Pulmonary artery endothelial cell (primary cell): ENCODE data around the gene E2F1. TPM values are rescaled to one million over a fixed set of nuclear protein-coding genes. Genes with fewer than 3 reads are reported as not detected.
"Not testable (repeated sequence)": the region's sequence is repeated elsewhere in the genome, so short reads cannot be mapped to it uniquely, and the experiment has no call there.

ENCODE experiments used
- DNase-seq: peaks from one replicate; pipeline ENCODE4 v3.0.0-alpha.2; 2011; ENCODE audit warnings: low read depth, low spot score
- total RNA-seq: library from RNA; depleted of rRNA; stranded (reverse); fragments of >200 nt; gene quantifications from 2 replicates; pipeline ENCODE4 v1.2.3, GENCODE V29; 2014

The E2F1 gene
- total RNA-seq, 1 donor from 2014 or later, result 14.1 TPM

- no peak for DNase-seq
These were observed 25.2 kb upstream of the E2F1 start for GRCh38 chr20:33711446-33711738.

GRCh38 chr20:33710681-33711445, 24.7 kb upstream of the E2F1 start:
- no peak for DNase-seq

DNA sequence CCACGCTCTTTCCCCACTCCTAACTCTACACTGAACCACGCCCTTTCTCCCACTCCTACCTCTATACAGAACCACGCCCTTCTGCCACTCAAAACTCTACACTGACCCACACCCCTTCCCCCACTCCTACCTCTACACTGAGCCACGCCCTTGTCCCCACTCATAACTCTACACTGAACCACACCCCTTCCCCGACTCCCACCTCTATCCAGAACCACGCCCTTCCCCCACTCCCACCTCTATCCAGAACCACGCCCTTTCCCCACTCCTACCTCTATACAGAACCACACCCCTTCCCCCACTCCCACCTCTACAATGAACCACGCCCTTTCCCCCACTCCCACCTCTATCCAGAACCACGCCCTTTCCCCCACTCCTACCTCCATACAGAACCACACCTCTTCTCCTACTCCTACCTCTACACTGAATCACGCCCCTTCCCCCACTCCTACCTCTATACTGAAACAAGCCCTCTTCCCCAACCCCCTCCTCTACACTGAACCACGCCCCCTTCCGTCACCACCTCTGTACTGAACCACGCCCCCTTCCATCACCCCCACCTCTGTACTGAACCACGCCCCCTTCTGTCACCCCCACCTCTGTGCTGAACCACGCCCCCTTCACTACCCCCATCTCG, 23.8 kb upstream of the E2F1 start:
- DNase-seq, result no peak

DNA sequence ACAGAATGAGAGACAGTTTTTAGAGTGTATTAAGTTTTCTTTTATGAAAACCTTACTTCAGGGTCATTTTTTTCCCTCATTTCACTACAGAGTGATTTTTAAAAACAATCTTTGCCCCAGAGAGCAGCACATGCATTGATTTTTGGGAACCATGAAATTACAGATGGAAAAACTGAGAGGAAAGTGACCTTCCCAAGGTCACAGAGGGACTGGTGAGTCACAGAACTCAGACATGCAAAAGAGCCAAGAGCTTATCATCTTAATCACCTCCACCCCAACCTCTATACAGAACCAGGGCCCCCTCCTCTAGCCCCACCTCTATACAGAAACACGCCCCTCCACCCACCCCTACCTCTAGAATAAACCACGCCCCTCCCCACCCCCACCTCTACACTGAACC, 23.2 kb upstream of the E2F1 start:
- DNase-seq, result no peak

DNA sequence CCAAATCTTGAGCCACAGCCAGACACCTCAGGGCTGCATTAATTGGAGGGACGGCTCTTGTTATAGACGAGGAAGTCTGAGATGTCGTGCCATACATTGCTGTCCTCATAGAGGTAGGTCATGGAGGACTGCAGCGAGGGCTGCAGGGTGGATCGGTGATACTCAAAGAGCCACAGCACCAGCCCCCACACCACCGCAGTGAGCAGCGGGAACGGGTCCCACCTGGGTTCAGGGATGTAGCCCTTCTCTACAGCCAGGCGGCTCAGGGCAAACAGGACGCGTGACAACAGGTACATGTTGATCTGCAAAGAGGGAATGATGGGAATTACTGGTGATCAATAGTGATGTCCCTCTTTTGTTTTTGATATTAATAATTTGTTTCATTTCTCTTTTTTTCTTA, 21.5 kb upstream of the E2F1 start:
- no peak for DNase-seq

- no peak for DNase-seq
These were observed 18.2 kb upstream of the E2F1 start for GRCh38 chr20:33704197-33704924.

- DNase-seq, result no peak
These were observed 17.4 kb upstream of the E2F1 start for GRCh38 chr20:33703498-33704137.

- no peak for DNase-seq
These were observed 16.7 kb upstream of the E2F1 start for GRCh38 chr20:33702861-33703260.

DNA sequence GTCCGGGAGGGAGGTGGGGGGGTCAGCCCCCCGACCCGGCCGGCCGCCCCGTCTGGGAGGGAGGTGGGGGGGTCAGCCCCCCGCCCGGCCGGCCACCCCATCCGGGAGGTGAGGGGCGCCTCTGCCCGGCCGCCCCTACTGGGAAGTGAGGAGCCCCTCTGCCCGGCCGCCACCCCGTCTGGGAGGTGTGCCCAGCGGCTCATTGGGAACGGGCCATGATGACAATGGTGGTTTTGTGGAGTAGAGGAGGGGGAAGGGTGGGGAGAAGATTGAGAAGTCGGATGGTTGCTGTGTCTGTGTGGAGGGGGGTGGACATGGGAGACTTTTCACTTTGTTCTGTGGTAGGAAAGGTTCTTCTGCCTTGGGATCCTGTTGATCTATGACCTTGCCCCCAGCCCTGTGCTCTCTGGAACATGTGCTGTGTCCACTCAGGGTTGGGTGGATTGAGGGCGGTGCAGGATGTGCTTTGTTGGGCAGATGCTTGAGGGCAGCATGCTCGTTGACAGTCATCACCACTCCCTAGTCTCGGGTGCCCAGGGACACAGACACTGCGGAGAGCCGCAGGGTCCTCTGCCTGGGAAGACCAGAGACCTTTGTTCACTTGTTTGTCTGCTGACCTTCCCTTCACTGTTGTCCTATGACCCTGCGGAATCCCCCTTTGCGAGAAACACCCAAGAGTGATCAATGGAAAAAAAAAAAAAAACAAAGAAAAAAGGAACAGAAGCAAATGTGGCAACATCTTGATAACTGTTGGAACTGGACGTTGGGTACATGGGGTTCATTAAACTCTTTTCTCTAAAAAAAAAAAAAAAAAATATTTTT, 15.7 kb upstream of the E2F1 start:
- DNase-seq, result no peak

- not testable (repeated sequence) for DNase-seq
These were observed 14.7 kb upstream of the E2F1 start for GRCh38 chr20:33700696-33701441.

DNA sequence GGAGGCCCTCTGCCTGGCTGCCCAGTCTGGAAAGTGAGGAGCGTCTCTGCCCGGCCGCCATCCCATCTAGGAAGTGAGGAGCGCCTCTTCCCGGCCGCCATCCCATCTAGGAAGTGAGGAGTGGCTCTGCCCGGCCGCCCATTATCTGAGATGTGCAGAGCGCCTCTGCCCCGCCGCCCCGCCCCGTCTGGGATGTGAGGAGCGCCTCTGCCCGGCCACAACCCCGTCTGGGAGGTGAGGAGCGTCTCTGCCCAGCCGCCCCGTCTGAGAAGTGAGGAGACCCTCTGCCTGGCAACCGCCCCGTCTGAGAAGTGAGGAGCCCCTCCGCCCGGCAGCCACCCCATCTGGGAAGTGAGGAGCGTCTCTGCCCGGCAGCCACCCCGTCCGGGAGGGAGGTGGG, 12.8 kb upstream of the E2F1 start:
- DNase-seq, result not testable (repeated sequence)

- no peak for DNase-seq
These were observed 10.9 kb upstream of the E2F1 start for GRCh38 chr20:33697129-33697528.

DNA sequence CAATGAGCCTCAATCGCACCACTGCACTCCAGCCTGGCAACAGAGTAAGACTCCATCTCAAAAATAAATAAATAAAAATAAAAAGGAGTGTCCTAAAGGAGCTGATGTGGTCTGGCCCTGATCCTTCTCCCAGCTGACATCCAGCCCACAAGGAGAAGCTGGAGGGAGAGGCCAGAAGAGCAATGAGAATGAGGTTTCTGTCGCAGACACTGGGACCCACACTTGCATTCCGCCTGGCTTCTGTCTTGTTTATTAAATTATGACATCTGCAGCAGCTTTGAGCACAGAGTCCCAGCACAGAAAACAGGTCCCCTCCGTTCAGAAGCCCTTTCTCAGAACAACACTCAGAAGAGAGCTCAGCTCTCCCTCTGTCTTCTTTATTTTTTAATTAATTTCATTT, 10.3 kb upstream of the E2F1 start:
- DNase-seq, result no peak

DNA sequence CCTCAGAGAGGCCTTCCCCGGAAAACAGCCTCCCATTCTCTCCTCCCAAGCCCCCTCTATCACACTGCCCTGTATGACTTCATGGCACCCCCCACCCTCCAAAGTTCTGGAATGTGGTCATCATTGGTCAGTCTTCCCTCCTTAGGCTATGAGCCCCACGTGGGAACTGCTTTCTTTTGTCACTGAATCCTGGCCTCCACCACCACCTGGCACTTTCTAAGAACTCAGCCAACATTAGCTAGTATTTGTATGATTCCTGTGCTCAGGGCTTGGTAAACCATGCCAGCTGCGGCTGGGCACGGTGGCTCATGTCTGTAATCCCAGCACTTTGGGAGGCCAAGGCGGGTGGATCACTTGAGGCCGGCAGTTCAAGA, 8.4 kb upstream of the E2F1 start:
- no peak for DNase-seq

DNA sequence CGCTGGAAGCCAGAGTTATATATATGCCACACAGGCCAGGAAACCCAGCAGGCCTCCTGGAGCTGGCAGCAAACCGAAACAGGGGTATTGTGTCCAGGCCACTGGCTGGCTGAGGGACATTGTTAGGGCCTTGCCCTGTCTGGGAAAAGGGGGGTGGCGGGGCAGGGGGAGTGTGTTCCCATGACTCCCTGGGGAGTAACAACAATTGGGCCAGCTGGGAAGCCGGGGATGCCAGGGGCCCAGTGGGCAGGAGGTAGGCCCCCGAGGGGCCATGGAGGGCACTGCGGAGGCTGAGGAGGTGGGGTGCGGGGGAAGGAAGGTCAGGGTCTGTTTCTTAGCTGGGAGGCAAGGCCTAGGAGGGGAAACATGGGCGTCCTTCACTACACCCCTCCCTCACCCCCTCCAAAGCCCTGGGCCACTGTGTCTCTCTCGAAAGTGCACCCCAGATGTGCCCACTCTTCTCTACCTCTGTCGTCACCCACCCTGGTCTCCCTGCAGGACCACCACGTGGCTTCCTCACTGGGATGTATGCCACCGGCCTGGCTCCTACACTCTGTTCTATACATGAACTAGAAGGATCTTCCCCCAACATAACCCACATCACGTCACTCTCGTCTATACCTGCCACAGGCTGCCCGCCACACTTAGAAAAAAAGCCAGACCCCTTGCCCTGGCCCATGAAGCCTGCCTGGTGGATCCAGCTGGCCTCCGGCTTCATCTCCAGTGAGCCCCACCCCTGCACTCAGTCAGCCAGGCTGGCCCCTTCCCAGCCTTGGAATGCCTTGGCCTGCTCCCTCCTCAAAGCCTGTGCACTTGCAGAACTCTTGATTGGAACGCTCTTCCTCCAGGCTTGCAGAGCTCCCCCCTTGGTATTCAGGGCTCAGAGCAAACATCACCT, 7.8 kb upstream of the E2F1 start:
- no peak for DNase-seq

DNA sequence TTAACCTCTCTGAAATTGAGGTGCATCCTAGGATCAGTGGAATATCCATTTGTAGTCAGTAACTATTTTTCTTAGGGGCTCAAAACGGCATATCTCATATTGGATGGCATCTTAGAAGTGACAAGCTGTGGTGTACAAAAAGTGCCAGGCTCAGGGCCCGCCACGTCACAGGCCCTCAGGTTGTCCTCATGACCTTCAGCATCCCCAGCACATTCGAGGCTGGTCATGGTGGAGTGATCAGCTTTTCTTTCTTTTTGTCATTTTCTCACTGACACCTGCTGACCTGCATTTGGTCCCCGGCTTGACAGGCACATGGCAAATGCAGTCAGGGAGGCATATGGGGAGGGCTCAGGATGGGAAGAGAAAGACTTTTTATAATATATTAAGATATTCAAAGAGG, 7.1 kb upstream of the E2F1 start:
- no peak for DNase-seq

GRCh38 chr20:33689973-33690372, 3.8 kb upstream of the E2F1 start:
- no peak for DNase-seq

- no peak for DNase-seq
These were observed 3.3 kb upstream of the E2F1 start for GRCh38 chr20:33689493-33689892.

DNA sequence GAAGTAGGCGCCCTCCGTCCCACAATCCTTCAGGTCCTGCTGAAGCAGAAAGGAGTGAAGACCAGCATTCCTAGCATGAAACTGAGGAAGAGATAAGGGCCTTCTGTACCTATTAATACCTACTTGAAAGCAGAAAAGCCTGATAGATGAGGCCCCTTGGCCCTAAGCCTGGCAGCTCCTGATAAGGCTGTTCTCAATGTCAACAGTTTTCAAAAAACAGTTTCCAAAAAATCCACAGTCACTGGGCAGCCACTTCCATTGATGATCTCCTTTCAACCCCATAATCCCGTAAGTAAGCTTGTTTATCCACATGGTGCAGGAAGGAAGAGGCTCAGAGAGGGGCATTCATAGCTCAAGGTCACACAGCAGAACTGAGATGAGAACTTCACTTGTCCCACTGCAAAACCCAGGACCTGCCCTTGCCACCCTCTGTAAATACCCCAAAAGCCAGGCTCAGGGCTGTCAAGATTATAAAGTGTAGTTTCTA, 2.8 kb upstream of the E2F1 start:
- DNase-seq, result no peak
